ENCODE measurements around the gene PPME1.
"Not testable (repeated sequence)": the region's sequence is repeated elsewhere in the genome, so short reads cannot be mapped to it uniquely, and the experiment has no call there.

Gene PPME1

GRCh38 chr11:74170694-74171629 is at the start of gene PPME1, which contains the start of gene C2CD3:
Gene PPME1 (plus strand): TSS chr11:74171289. CDS start chr11:74171422, 133 bp downstream.
Gene C2CD3 (minus strand): TSS chr11:74171002. CDS start chr11:74170792, 210 bp downstream.
- DNase-seq: peak; percentile 96

- DNase-seq: no peak
Observed at GRCh38 chr11:74121804-74122203, 49.3 kb upstream of the PPME1 start.

- no peak for DNase-seq
Observed at GRCh38 chr11:74123008-74123448, 48.1 kb upstream of the PPME1 start.

- not testable (repeated sequence) for DNase-seq
Observed at GRCh38 chr11:74129121-74129520, 42.0 kb upstream of the PPME1 start.

- no peak for DNase-seq
Observed at GRCh38 chr11:74132833-74133232, 38.3 kb upstream of the PPME1 start.

- no peak for DNase-seq
Observed at GRCh38 chr11:74133436-74133835, 37.7 kb upstream of the PPME1 start.

GRCh38 chr11:74134661-74135060 is 36.4 kb upstream of the PPME1 start:
- DNase-seq: no peak

- DNase-seq: no peak
Observed at GRCh38 chr11:74135127-74135840, 35.8 kb upstream of the PPME1 start.

- DNase-seq: no peak
Observed at GRCh38 chr11:74138021-74138420, 33.1 kb upstream of the PPME1 start.

- DNase-seq: no peak
Observed at GRCh38 chr11:74138572-74138971, 32.5 kb upstream of the PPME1 start.

- no peak for DNase-seq
Observed at GRCh38 chr11:74139151-74139918, 31.8 kb upstream of the PPME1 start.

GRCh38 chr11:74139919-74140431 is 31.1 kb upstream of the PPME1 start:
- DNase-seq: not testable (repeated sequence)

- no peak for DNase-seq
Observed at GRCh38 chr11:74141241-74141695, 29.8 kb upstream of the PPME1 start.

GRCh38 chr11:74141908-74142307 is 29.2 kb upstream of the PPME1 start:
- DNase-seq: no peak

- no peak for DNase-seq
Observed at GRCh38 chr11:74142624-74143023, 28.5 kb upstream of the PPME1 start.

GRCh38 chr11:74144592-74144991 is 26.5 kb upstream of the PPME1 start:
- DNase-seq: no peak

GRCh38 chr11:74147199-74147929 is 23.7 kb upstream of the PPME1 start:
- no peak for DNase-seq

- no peak for DNase-seq
Observed at GRCh38 chr11:74153224-74153623, 17.9 kb upstream of the PPME1 start.

GRCh38 chr11:74154620-74155281 is 16.3 kb upstream of the PPME1 start:
- DNase-seq: no peak

GRCh38 chr11:74157169-74157568 is 13.9 kb upstream of the PPME1 start:
- DNase-seq: no peak

GRCh38 chr11:74159642-74160041 is 11.4 kb upstream of the PPME1 start:
- no peak for DNase-seq
